HL-60/S4 (cell line): ENCODE results near the gene CSNK2A3.
"Not testable (repeated sequence)": the region's sequence is repeated elsewhere in the genome, so short reads cannot be mapped to it uniquely, and the experiment has no call there.

Experiments used
- in situ Hi-C: fragments of 300-500 bp; cut with MboI; formaldehyde crosslinking; loops from 2 replicates; pipeline ENCODE4 v1.14.3; 2022; ENCODE audit warnings: low sequenced_read_pairs

CSNK2A3 gene

DNA sequence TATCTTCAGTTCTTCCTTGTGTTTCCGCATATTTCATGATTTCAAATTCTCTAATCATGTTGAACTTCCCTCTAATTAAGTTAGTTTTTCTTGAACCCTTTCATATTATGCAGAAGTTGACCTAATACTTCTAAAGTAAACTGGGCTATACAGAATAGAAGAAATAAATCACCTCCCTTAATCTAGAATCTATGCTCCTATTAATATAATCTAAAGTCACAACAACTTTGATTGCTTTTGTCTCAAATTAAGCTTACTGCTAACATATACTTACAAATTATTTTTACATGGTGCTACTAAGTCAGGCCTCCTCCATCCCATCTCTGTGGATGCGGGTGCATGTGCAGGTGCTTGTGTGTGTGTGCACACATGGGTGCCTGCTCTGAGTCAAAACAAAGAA, 27.3 kb upstream of the CSNK2A3 start:
- in situ Hi-C loops, result no loop called here

DNA sequence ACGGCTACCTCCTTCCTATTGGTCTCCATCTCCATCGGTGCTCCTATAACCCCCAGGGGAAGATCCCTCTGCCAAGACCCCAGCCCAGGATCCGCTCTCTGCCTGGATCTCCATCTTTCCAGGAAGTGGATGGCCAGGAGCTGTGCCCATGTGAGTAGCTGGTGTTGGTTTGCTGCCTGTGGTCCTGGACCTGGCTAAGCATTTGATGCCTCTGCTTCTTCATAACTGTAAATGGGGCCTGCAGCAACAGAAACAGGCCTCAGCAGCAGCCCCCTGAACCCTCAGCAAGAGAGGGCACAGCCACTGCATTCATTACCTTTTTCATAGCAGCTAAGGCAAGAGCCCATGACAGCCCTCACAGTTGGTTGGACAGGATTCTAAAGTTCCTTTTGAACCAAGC, 26.6 kb upstream of the CSNK2A3 start:
- in situ Hi-C loops, result no loop called here

DNA sequence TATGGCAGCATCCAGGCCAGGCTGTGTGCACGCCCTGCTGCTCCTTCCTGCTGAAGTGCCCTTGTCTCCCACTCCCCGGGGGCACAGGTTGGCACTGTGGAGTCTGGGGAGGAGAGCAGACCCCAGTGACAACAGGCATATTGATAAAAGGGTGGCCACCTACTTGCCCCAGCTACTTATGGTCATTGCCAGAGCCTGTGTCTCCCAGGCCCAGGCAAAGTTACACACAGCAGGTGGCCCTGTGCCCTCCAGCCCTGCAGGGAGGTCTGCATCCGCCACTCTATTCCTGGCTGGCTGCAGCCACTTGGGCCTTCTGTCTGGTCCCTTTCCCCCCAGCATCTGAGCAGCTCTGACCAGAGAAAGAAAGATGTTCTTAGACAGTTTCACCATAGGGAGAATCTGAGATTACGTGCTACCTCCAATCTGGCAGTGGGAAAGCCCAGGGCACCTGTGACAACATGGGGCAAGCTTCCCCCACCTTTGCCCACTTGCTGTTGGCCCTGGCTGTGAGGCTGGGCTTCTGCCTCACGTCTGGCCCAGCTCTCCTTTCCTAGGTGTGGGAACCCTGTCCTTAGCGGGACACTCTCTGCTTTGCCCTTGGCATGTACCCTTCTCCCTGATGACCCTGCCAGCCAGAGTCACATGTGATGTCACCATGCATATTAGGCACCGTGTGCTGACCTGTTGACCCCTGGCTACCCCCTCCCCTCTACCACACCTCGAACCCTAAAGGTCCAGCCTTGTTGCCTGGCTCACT, 25.3 kb upstream of the CSNK2A3 start:
- in situ Hi-C loops, result no loop called here

DNA sequence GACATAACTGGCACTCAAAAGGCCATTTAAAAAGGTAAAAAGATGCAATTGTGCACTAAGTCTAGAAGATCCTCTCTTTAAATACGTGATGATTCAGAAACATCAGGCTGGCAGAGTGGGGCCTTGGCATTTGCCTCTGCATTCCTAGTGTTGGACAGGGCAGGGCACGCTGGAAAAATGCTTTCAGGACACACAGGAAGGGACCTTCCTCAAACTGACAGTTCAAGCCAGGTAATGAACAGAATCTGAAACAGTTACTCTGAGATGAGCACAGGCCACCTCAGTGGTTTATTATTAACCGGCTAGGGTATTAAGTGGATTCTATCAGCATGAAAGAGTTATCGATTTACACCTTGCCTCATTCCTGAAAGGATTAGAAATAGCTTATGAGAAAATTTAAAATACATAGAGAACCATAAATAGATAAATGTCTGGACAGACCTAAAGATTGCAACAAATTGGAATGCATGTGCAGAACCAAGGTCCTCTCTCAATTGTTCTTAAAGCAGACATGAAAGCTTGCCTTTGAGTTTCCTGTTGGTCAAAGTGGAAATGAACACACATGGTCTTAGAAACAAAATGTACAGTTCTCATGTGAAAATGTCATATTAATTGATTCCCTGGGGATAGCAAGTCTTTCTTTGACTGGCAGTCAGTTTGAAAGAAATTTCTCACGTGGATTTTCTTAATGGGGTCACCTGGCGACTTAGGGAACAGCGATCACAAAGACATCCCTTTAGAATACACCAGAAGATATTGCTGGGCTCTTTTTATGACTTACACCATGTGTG, 21.5 kb upstream of the CSNK2A3 start:
- in situ Hi-C loops, result no loop called here

DNA sequence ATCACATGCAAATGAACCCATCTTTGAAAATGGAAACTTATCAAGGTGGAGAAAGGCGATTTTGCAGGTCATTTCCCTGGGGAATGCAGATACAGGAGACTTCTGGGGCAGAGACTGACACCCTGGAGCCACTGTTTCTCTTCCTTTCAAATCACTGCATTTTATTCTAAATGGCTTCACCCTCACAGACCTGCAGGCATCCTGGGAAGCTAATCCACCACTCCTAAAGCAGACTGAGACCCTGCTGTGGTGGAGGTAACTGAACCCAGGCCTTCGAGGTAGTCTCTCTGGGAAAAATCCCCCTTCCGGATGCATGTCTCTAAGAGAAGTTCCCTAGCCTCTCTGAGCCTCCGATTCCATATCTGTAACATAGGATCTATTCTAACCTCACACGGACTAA, 20.9 kb upstream of the CSNK2A3 start:
- in situ Hi-C loops, result no loop called here

DNA sequence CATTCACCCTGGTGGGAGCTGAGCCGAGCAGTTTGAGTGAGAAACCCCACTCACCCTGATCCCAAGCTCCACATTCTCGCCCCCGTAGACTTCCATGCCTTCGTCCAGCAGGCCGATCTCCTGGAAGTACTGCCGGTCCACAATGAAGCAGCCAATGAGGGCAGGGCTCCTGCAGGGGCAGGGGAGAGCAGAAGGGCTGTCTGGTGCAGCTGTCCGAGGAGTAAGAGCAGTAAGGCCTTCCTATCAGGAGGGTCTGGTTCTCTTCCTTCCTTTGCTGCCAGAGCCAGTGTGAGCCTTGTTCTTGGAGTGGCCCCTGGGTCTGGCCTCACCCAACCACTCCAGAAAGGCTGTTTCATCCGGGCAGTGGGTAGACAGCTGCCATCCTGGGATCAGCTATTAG, 19.4 kb upstream of the CSNK2A3 start:
- in situ Hi-C loops, result no loop called here

DNA sequence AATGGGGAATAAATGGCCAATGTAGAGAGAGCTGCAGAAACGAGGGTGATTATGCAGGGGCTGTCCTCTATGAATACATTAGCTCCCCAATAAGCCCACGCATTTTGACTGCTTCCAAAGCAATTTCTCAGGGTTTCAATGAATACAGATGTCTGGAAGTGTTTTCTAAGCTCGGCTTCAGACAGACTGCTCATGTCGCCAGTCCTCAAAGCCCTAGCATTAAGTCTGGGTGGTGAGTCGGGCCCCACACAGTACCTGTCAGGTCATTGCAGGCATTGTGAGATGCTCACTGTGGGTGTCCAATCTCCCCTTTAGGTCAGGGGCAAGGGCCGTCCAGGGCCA, 17.9 kb upstream of the CSNK2A3 start:
- in situ Hi-C loops, result no loop called here

DNA sequence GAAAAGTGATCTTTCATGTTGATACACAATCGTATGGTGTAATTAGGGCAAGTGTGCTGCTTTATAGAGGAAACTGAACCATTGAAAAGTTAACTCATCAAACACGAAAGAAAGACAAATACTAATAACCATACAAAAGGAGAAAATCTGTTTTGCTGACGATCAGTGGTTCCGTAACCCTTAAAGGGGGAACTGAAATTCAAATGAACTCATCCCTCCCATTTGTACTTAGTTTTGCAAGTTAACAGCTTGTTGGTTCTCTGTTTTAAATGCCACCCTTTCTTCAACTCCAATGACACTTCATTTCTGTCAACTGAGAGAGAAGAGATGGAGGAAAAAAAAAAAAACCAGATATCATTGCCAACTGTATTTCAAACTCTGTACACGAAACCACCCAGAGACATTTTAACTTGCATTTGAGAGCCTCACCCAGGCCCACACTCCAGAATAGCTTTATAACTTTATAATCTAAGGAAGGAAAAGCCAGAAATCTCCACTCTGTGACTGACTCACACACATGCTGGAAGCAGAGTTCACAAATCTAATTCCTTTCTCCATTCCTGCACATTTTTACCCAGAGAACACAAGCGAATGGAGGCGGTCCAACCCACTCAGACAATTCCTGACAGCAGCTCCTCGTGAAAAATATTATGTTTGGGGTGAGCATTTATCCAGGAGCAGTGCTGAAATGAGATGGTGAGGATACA, 17.4 kb upstream of the CSNK2A3 start:
- in situ Hi-C loops, result no loop called here

DNA sequence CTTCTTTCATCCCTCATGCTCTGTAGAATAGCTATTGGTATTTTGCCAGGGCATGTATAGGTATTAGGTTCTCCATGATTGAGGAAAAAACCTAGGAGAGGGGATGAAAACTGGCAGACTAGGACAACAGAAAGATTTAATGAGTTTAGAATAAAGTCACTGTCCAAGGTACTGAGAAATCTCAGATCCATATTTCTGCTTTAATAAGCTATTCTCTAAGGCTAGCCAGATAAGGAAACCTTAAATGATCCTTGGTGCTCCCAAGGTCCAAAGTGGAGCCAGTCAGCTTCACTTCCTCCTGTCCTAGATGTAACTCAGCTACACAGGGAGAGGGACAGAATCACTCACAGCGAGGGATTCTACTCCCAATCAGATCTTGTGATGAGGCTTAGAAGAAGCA, 13.7 kb upstream of the CSNK2A3 start:
- in situ Hi-C loops, result no loop called here

DNA sequence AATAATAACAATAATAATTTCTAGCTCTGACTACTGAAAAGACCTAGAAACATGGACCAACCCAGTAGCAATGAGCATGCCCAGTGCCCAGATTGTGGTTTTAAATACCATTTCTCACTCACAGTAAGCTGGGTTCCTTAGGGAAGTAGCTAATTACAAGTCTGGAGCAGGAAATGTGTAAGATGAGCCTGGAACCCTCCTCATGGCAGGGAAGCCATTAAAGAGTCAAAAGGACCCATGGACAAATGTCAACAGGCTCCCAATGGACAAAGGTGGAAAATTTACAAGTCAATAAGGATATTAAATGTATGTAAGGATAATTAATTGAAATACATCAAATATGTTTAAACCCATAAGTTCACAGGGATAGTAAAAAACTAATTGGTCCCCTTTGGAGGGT, 10.6 kb upstream of the CSNK2A3 start:
- in situ Hi-C loops, result no loop called here

DNA sequence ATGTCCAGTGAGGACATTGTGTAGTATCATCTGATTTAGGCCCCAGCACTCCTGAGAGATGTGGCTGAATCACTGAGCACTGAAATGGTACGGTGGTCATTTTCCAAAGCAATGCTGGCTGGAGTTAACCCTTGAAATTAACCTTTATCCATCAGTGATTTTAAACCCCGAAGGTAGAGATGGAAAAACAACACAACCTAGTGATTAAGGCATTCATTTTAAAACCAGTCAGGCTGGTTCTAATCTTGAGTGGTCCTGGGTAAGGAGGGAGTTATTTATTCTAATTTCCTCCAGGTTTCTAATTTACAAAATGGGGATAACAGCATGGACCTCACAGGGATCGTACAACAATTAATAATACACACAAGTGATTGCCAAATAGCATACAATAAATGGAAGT, 6.6 kb upstream of the CSNK2A3 start:
- in situ Hi-C loops, result no loop called here

DNA sequence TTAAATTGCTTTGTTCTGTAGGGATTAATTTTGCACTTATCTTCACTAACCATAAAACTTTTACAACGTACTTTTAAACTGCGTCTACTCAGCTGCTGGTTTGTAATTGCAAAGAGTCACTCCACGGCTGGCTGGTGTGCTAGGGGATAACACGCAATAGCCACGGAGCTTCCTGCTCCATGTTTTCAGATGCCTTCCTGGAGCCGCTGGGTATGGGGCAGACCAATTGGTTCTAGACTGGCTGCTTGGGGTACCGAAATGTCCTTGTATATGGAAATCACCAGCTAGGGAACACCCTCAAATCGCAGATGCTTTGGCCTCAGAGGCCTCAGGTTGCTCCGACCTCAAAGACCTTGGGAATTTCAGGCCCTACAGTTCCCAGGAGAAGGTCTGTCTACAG, 3.8 kb upstream of the CSNK2A3 start:
- in situ Hi-C loops, result no loop called here

DNA sequence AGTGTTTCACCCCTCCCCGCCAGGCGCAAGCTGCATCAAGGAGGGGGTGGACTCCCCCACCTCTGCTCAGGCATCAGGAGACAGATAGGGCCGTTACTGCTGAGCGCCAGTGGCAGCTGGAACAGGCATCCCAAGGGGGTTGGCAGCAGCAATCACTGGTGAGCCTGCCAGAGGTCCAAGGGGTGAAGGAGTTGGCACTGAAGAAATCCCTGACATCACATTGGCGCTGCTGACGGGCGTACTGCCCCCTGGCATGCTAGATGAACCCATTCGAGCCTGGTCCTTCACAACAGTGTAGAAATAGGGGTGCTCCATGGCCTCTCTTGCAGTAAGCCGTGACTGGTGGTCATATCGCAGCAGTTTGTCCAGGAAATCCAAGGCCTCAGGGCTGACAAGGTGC, 1.2 kb downstream of the CSNK2A3 start:
- in situ Hi-C loops, result not testable (repeated sequence)

DNA sequence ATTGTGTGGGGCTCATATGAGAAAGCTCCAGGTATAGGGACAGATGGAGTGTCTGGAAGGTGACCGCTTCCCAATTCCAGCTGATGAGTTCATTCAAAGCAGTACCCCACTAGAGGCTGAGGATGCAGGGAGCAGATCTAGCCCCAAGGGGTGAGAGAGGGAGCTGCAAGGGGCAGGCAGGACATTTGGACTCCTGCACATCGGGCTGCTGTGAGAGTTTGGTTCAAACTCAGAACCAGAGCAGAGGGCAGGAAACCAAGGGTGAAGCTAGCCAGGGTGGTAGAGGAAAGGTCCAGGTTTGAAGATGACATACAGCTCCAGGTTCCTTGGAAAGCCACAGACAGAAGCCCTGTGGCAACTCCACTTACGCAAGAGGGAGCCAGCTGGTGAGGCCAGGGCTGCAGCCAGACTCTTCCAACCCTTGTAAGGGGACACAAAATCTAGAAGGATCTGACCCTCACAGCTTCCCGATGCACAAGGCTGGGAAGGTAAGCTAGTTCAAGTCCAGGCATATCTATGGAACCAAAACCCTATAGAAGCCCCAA, 1.9 kb downstream of the CSNK2A3 start:
- in situ Hi-C loops, result no loop called here

DNA sequence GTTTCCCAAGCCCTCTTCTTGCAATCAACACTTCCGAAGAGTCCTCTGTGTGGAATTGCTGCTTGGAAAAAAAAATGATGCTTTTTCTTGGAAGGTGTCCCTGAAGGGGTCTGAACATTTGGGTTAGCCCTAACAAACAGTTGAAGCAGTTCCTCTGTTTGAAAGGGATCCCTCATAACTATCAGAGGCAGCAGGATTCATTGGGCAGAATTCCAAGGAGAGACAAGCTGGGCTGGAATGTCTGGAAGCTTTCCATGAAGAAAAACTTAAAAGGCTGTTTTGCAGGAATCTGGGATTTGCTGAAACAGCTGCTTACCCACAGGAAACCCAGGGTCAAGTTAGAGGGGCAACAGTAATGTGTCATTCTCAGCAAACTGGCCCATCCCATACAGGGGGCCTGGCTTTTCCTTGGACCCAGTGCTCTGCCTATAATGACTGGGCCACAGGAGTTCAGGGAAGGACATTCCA, 3.1 kb downstream of the CSNK2A3 start:
- in situ Hi-C loops, result no loop called here

DNA sequence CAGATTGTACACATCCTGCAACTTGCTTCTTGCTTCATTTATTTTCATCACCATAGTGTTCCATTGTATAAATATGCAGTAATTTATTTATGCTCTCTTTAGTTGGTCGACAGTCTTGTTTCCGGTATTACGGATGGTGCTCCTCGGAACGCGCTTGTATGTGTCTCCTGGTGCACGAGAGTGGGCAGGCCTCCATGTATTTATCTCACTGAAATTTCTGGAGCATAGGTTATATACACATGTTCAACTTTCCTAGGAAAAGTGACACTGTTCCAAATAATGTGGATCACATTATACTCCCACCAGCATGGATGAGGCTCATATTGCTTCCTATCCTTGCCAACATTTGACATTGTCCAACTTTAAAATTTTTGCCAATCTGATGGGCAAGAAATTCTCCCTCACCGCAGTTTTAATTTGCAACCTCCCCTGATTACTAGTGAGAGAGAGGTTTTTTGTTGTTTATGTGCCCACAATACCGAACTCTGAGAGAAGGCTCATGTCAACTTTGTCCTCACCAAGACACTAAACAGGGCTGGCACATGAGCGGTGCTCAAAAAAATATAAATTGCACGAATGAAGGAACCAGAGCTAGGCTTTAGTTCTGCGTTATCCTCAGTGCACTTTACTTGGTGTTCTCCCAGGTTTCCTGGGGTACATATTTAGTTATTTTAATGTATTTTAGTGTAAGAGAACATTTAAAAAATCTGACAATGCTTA, 3.8 kb downstream of the CSNK2A3 start:
- in situ Hi-C loops, result no loop called here

DNA sequence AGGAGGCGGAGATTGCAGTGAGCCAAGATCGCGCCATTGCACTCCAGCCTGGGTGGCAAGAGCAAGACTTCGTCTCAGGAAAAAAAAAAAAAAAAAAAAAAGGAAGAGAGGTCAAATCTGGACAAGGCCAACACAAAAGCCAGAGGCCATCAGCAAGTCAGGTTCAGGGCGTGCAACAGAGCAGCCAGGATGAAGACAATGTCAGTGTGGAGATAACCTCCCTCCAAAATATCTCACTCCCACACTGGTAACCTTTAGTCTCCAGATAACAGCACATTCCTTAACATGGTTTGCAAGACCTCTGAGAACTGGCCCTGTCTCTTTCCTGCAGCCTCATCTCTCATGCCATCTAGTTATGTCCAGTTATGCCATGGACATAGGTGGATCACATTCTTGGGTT, 4.7 kb downstream of the CSNK2A3 start:
- in situ Hi-C loops, result no loop called here

DNA sequence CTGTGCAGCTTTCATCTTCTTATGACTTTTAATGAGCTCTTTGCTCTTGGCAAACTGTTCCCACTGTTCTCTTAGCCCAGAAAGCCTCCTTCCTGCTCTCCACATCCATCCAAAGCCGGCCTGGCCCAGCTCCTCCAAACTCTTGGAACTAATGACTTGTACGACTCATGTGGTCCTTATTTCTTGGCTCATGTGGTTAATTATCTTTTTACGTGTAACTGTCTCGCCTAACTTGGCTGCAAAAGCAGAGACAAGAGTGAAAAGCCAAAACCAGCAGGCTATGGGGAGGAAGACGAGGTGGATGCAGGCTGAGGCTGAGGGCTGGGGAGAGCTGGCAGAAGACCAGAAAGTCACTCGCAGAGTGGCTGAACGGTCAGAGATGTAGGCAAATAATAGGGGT, 5.5 kb downstream of the CSNK2A3 start:
- in situ Hi-C loops, result no loop called here

DNA sequence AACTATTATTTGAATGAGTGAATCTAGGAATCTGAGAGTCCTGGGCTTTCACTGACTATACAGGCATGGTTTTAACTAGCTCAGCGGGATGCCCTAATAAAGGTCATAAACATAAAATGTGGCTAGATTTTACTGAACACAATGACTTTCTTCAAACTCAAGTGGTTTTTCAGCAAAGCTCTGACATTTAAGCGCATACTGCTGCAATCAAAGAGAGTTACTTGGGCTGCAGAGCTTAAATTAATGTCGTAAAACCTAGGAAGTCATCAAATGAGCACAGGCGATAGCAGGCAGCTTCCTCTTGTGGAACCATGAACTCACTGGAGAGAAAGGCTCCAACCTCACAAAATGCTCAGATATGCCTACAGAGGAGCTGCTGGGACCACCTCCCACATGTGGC, 6.7 kb downstream of the CSNK2A3 start:
- in situ Hi-C loops, result no loop called here

DNA sequence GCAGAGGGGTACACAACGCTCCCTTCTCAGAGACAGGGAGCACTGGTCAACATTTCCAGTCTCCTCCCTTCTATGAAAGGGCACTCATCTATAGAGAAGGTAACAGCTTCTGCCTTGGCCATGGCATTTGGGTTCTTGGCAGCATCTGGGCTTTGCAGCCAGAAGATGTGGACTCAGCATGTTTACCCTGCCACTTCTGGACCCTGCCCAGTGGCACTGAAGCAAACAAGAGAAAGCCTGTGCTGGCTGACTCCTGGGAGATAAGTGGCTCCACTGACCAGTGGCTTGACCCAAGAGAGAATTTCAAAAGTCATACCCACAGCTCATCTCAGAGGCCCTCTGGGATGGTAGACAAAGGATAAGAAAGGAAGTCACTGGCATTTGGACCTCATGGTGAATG, 8.0 kb downstream of the CSNK2A3 start:
- in situ Hi-C loops, result no loop called here

DNA sequence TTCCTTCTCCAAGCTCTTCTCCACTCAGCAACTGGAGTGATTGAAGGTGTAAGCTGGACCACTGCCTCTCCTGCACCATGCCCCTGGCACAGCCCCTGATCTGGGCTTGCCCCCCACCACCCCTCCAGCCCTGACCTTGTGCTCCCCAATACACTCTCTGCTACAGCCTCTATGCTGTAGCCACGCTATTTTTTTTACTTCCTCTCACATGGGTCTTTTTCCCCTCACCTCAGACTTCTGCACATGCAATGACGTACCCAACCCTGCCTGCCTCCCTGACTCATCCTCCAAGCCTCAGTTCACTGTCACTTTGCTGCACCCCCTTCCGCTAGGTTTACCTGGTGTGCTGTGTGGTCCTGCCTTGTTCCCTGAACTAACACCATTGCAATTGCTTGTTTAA, 9.0 kb downstream of the CSNK2A3 start:
- in situ Hi-C loops, result no loop called here
